Measurements from ENCODE around the gene RRP9. TPM values are rescaled to one million over a fixed set of nuclear protein-coding genes. Genes with fewer than 3 reads are reported as not detected.

RRP9 gene
- total RNA-seq, 1 donor from 2014 or later: 15.6 TPM

GRCh38 chr3:51948016-51948580, 6.4 kb upstream of the RRP9 start:
- peaks cover 4% of the 10 kb centered on the region for H3K4me1 Mint-ChIP-seq (ENCODE audit: low read depth, unreplicated experiment)
- peaks cover 22% of the 10 kb centered on the region for H3K9me3 Mint-ChIP-seq (ENCODE audit: unreplicated experiment)
- peaks cover 3% of the 10 kb centered on the region for H3K36me3 Mint-ChIP-seq (ENCODE audit: unreplicated experiment)
- peaks cover 19% of the 10 kb centered on the region for H3K27me3 Mint-ChIP-seq (ENCODE audit: unreplicated experiment)
- DNase-seq: peak; percentile 3
- H3K4me3 Mint-ChIP-seq (ENCODE audit: unreplicated experiment): no peak overlapping the region
- H3K27ac Mint-ChIP-seq (ENCODE audit: unreplicated experiment): no peak overlapping the region
- TF ChIP-seq CTCF (IDR thresholded peaks at IDR 0.05; ENCODE audit: partially characterized antibody, unreplicated experiment): no peak

GRCh38 chr3:51947215-51947900, 5.7 kb upstream of the RRP9 start:
- Mint-ChIP-seq H3K36me3 (ENCODE audit: unreplicated experiment) (no peaks in the 10 kb centered on the region), H3K9me3 (ENCODE audit: unreplicated experiment) (peaks cover 19% of the 10 kb centered on the region), H3K27me3 (ENCODE audit: unreplicated experiment) (peaks cover 18% of the 10 kb centered on the region), H3K4me3 (ENCODE audit: unreplicated experiment) (peak overlapping the region; percentile 34), H3K27ac (ENCODE audit: unreplicated experiment) (no peak overlapping the region), H3K4me1 (ENCODE audit: low read depth, unreplicated experiment) (peaks cover 1% of the 10 kb centered on the region)
- peak; percentile 8 for DNase-seq
- no peak for TF ChIP-seq CTCF (IDR thresholded peaks at IDR 0.05; ENCODE audit: partially characterized antibody, unreplicated experiment)

GRCh38 chr3:51946796-51947195, 5.1 kb upstream of the RRP9 start:
- peak; percentile 11 for DNase-seq

GRCh38 chr3:51945926-51946705, 4.4 kb upstream of the RRP9 start:
- Mint-ChIP-seq H3K4me3 (ENCODE audit: unreplicated experiment) (no peak overlapping the region), H3K27me3 (ENCODE audit: unreplicated experiment) (peaks cover 15% of the 10 kb centered on the region), H3K36me3 (ENCODE audit: unreplicated experiment) (no peaks in the 10 kb centered on the region), H3K9me3 (ENCODE audit: unreplicated experiment) (peaks cover 15% of the 10 kb centered on the region), H3K27ac (ENCODE audit: unreplicated experiment) (no peak overlapping the region), H3K4me1 (ENCODE audit: low read depth, unreplicated experiment) (peaks cover 1% of the 10 kb centered on the region)
- no peak for TF ChIP-seq CTCF (IDR thresholded peaks at IDR 0.05; ENCODE audit: partially characterized antibody, unreplicated experiment)
- peak; percentile 7 for DNase-seq

More at GRCh38 chr3:51946796-51947195, 5.1 kb upstream of the RRP9 start:
- H3K36me3 Mint-ChIP-seq (ENCODE audit: unreplicated experiment): no peaks in the 10 kb centered on the region
- H3K4me3 Mint-ChIP-seq (ENCODE audit: unreplicated experiment): no peak overlapping the region
- no peak overlapping the region for H3K27ac Mint-ChIP-seq (ENCODE audit: unreplicated experiment)
- TF ChIP-seq CTCF (IDR thresholded peaks at IDR 0.05; ENCODE audit: partially characterized antibody, unreplicated experiment): no peak
- H3K4me1 Mint-ChIP-seq (ENCODE audit: low read depth, unreplicated experiment): no peaks in the 10 kb centered on the region
- H3K27me3 Mint-ChIP-seq (ENCODE audit: unreplicated experiment): peaks cover 15% of the 10 kb centered on the region
- peaks cover 16% of the 10 kb centered on the region for H3K9me3 Mint-ChIP-seq (ENCODE audit: unreplicated experiment)

Measured in glutamatergic neuron (in vitro differentiated cells).